GM21515 (cell line): ENCODE data around the gene MUC5AC.
"Not testable (repeated sequence)": the region's sequence is repeated elsewhere in the genome, so short reads cannot be mapped to it uniquely, and the experiment has no call there.

ENCODE experiments used
- ATAC-seq: cut with Tn5 transposase; IDR thresholded peaks from one replicate; pipeline ENCODE4 v1.9.1; 2021; ENCODE audit not compliant: unreplicated experiment

MUC5AC gene

DNA sequence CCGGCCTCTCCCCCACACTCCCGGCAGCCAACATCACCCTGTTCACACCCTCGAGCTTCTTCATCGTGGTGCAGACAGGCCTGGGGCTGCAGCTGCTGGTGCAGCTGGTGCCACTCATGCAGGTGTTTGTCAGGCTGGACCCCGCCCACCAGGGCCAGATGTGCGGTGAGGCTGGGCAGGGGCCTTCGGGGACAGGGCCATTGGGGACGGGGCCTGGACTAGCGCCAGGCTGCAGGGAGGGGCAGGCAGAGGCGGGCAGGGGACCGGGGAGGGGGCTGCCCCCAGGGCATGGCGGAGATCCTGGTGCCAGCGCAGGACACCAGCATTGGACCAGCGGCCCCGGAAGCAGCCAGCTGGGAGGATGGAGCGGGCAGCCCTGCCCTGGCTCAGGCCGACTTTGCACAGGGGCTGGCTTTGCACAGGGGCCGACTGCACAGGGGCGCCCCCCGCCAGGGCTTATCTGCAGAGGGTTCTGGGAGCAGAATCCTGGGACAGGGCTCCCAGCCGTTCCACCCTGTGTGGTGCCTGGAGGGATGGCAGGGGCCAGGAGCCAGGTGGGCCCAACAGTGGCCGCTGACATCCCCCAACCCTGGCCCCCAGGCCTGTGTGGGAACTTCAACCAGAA is 73.8 kb downstream of the MUC5AC start:
- no peak for ATAC-seq

DNA sequence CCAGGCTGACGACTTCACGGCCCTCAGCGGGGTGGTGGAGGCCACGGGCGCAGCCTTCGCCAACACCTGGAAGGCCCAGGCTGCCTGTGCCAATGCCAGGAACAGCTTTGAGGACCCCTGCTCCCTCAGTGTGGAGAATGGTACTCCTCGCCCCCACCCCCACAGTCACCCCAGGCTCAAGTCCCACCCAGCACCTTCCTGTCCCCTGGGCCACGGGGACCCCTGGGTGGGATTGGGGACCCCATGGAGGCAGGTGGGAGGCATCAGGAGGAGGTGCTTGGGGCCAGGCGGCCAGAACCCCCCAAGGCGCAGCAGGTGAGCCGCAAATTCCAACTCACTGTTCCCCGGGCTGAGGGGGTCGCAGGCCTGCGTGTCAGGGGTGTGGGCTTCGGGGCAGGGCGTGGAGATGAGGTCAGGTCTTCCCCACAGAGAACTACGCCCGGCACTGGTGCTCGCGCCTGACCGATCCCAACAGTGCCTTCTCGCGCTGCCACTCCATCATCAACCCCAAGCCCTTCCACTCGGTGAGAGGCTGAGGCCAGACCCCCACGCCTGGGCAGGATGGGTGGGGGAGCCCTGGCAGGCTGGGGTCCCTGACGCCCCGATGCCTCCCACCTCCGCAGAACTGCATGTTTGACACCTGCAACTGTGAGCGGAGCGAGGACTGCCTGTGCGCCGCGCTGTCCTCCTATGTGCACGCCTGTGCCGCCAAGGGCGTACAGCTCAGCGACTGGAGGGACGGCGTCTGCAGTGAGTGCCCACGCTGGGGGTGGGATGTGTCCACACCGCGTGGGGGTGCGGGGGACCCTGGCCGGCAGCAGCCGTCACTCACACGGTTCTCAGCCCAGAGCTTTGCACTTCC is 74.5 kb downstream of the MUC5AC start:
- ATAC-seq, result no peak

DNA sequence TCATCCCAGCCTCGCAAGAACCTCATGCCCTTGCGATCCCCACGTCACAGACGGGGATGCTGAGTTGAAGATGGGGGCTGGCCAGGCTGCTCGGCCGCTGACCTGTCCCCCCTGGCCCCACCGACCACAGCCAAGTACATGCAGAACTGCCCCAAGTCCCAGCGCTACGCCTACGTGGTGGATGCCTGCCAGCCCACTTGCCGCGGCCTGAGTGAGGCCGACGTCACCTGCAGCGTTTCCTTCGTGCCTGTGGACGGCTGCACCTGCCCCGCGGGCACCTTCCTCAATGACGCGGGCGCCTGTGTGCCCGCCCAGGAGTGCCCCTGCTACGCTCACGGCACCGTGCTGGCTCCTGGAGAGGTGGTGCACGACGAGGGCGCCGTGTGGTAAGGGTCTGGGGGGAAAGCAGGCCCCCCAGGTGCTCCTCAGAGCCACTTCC is 75.1 kb downstream of the MUC5AC start:
- no peak for ATAC-seq

DNA sequence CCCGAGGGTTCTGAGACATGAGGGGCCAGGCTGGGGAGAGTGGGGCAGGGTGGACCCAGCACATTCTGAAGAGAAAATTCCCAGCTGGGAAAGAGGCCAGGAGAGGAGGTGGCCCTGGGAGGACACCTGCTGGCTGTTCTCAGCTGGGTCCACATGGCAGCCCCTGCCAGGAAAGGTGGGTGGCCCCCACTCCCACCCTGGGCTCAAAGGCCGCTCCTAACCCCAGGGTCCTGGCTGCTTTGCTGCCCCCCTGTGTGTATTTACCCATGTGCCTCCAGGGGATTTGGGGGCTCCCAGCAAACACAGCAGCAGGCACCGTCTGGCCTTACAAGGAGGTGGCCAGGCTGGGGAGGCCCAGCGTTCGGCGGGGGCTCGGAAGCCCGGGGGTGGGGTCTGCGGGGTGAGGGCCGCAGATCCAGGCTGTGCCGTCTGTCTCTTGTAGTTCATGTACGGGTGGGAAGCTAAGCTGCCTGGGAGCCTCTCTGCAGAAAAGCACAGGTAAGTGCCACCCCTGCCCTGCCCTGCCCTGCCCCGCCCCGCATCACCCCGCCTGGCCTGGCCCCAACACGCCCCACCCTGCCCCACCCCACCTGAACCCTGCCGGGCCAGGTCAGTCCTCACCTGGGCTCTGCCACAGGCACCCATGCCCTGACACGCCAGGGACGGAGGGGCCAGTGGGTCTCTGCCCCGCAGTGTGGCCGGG is 75.7 kb downstream of the MUC5AC start:
- ATAC-seq, result no peak

DNA sequence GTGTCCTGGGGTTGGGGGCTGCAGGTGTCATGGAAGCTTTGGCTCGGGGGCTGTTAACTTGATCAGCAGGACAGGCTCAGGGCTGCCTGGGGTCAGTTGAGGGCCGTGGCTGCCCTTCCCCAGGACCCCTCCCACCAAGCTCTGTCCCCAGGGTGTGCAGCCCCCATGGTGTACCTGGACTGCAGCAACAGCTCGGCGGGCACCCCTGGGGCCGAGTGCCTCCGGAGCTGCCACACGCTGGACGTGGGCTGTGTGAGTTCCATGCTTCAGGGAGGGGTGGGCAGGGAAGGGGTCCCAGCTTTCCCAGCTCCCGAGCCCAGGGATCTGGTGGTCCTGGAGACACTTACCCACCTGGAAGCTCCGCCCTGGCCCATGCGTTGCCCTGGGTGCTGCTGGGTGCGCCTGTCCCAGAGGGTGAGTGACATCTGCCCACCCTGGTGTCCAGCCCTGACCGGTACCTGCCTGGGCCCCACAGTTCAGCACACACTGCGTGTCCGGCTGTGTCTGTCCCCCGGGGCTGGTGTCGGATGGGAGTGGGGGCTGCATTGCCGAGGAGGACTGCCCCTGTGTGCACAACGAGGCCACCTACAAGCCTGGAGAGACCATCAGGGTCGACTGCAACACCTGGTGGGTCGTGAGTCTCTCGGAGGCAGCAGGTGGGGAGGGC is 76.4 kb downstream of the MUC5AC start:
- no peak for ATAC-seq

DNA sequence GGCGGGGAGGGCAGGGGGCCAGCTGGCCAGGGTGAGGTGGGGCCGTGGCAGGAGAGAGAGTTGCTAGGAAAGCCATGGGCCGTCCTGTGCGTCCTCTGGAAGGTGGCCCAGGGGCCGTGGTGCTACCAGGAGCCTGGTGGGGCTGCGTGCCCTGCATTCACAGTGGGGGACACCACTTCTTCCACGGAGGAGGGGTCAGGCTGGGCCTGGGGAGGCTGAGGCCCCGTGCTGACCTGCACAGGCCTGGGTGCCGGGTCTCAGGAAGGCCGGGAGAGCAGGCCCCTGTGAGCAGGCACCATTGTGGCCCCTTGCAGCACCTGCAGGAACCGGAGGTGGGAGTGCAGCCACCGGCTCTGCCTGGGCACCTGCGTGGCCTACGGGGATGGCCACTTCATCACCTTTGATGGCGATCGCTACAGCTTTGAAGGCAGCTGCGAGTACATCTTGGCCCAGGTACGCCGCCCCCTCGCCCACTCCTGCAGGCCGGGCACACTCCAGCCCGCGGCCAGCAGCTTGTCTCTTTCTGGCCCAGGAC is 77.1 kb downstream of the MUC5AC start:
- no peak for ATAC-seq

DNA sequence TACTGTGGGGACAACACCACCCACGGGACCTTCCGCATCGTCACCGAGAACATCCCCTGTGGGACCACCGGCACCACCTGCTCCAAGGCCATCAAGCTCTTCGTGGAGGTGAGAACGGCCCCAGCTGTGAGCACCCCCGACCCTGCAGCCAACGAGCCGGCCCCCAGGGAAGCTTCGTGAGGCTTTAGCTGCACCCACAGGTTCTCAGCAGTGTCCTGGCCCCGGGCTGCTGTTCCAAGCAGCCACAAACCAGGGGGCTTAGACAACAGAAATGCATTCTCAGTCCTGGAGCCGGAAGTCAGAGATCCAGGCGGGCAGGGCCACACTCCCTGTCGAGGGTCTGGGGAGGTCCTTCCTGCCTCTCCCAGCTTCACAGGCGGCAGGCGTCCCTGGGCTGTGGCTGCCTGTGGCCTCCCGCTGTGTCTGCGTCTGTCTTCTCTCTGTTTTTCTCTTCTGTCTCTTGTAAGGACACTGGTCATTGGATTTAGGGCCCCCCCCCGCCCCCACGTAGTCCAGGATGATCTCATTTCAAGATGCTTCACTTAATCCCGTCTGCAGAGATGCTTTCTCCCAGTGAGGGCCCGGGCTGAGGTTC is 77.7 kb downstream of the MUC5AC start:
- no peak for ATAC-seq

DNA sequence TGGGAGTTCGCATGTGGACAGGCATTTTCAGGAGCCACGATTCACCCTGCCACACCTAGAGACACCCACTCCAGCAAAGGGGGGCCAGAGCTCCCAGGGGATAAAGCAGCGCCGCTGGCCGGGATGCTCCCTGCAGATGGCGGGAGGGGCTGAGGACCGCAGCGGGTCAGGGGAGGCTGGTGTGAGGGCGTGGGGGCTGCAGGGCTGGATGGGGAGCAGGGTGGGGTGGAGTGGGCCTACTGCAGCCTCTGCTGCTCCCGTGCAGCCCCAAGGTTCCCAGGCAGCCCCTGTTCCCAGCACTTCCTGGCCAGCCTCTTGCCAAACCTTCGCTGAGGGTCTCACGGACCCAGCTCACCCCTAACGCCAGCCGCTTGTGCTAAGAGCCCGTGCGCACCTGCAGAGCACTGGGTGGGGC is 78.2 kb downstream of the MUC5AC start:
- no peak for ATAC-seq

DNA sequence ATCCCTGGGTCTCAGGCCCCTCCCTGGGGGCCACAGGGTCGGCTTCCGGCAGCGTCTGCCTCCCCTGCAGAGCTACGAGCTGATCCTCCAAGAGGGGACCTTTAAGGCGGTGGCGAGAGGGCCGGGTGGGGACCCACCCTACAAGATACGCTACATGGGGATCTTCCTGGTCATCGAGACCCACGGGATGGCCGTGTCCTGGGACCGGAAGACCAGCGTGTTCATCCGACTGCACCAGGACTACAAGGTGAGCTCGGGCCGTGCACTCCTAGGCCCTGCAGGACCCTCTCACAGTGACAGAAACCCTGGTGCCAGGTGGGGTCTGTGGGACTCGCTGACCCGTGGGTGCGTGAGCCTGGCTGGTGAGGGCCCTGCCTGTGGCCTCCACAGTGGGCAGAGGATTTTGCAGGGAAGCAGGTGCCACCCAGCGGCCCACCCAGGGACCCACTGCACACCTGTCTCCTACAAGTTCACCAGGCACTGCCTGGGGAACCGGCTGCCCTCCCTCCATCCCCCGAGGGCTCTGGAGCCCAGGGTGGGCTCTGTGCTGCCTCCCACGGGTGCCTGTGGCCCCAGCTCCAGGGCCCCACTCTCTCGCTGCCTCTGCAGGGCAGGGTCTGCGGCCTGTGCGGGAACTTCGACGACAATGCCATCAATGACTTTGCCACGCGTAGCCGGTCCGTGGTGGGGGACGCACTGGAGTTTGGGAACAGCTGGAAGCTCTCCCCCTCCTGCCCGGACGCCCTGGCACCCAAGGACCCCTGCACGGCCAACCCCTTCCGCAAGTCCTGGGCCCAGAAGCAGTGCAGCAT is 78.8 kb downstream of the MUC5AC start:
- no peak for ATAC-seq

DNA sequence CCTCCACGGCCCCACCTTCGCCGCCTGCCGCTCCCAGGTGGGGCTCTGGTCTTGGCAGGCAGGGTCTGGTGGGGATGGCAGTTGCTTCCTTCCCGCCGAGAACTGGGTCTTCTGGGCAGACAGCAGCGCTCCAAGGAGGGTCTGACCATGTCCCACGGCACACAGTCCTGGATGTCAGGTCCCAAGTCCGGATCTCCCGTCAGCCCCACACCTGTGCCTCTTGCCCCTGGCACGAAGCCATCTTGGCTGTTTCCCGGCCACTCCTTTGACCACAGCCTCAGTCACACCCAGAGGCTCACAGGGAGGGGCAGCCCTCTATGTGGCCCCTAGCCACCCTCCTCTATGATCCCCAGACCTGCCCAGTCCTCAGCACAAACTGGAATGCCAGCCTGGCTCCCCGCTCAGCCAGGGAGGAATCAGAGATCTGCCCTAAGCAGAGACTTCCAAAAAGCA is 79.4 kb downstream of the MUC5AC start:
- ATAC-seq, result no peak

DNA sequence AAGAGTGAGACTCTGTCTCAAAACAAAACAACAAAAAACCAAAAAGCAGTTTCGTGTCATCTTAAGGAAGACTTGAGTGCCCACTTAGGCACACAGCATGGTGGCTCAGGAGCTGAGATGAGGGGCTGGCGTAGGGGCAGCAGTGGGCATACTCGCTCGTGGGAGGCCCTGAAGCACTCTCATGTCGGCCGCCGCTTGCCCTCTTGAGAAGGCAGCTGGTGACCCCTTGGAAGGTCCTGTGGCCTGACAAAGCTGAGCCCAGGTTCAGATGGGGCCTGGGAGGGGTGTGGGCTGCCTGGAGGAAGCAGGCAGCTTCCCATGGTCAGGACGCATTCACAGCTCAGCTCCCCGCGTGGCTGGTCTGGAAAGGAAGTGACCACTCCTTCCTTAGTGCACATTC is 80.1 kb downstream of the MUC5AC start:
- no peak for ATAC-seq

DNA sequence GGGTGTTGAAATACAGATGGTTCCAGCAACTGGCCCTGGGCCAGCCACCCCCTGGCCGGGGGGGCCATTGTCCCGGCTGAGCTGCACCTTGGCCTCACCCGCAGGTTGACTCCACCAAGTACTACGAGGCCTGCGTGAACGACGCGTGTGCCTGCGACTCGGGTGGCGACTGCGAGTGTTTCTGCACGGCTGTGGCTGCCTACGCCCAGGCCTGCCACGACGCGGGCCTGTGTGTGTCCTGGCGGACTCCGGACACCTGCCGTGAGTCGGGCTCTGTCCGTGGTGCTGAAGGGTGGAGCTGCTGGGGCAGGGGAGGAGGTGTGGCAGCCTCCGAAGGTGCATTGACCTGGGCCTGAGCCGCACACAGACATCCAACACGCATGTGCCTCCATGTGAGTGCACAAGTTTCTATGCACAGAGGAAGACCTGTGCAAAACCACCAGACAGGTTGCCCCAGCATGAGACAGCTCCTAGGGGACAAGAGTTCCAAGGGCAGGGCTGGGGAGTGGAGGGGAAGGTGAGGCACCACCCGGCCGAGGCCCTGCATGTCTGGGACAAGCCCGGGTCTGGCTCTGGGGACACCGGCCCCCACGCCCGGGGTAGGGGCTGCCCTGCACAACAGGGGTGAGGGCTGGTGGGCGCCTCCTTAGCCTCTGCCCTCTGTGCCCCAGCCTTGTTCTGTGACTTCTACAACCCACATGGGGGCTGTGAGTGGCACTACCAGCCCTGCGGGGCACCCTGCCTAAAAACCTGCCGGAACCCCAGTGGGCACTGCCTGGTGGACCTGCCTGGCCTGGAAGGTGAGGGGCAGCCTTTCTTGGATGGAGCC is 81.2 kb downstream of the MUC5AC start:
- ATAC-seq, result no peak

DNA sequence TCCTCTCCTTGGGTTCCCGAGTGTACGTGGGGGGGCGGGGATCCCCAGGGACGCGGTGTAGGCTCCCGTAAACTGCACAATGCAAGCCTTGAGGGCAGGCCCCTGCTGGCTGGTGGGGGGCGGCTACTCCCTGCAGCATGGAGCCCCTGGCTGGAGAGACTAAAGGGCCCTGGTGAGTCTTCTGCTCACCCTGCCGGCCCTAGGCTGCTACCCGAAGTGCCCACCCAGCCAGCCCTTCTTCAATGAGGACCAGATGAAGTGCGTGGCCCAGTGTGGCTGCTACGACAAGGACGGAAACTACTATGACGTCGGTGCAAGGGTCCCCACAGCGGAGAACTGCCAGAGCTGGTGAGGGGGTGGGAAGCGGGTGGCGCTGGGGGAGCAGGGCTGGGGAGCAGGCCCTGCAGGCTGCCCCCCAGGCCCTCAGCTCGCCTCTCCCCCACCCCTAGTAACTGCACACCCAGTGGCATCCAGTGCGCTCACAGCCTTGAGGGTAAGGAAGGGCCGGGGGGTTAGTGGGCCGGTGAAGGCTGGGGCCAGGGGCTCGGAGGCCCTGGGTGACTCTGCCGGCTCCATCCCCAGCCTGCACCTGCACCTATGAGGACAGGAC is 81.9 kb downstream of the MUC5AC start:
- no peak for ATAC-seq

DNA sequence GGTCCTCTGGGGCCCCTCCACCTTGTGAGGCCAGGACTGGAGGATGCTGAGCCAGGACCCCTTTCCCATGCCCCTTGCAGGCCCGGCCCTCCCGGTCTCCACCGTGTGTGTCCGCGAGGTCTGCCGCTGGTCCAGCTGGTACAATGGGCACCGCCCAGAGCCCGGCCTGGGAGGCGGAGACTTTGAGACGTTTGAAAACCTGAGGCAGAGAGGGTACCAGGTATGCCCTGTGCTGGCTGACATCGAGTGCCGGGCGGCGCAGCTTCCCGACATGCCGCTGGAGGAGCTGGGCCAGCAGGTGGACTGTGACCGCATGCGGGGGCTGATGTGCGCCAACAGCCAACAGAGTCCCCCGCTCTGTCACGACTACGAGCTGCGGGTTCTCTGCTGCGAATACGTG is 83.0 kb downstream of the MUC5AC start:
- ATAC-seq, result no peak

DNA sequence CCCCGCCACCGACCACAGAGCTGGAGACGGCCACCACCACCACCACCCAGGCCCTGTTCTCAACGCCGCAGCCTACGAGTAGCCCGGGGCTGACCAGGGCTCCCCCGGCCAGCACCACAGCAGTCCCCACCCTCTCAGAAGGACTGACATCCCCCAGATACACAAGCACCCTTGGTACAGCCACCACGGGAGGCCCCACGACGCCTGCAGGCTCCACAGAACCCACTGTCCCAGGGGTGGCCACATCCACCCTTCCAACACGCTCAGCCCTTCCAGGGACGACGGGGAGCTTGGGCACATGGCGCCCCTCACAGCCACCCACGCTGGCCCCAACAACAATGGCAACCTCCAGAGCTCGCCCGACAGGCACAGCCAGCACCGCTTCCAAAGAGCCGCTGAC is 84.0 kb downstream of the MUC5AC start:
- ATAC-seq, result no peak

DNA sequence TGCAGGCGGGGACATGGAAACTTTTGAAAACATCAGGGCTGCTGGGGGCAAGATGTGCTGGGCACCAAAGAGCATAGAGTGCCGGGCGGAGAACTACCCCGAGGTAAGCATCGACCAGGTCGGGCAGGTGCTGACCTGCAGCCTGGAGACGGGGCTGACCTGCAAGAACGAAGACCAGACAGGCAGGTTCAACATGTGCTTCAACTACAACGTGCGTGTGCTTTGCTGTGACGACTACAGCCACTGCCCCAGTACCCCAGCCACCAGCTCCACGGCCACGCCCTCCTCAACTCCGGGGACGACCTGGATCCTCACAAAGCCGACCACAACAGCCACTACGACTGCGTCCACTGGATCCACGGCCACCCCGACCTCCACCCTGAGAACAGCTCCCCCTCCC is 84.5 kb downstream of the MUC5AC start:
- ATAC-seq, result no peak

DNA sequence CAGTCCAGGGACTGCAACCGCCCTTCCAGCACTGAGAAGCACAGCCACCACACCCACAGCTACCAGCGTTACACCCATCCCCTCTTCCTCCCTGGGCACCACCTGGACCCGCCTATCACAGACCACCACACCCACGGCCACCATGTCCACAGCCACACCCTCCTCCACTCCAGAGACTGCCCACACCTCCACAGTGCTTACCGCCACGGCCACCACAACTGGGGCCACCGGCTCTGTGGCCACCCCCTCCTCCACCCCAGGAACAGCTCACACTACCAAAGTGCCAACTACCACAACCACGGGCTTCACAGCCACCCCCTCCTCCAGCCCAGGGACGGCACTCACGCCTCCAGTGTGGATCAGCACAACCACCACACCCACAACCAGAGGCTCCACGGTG is 85.0 kb downstream of the MUC5AC start:
- not testable (repeated sequence) for ATAC-seq

DNA sequence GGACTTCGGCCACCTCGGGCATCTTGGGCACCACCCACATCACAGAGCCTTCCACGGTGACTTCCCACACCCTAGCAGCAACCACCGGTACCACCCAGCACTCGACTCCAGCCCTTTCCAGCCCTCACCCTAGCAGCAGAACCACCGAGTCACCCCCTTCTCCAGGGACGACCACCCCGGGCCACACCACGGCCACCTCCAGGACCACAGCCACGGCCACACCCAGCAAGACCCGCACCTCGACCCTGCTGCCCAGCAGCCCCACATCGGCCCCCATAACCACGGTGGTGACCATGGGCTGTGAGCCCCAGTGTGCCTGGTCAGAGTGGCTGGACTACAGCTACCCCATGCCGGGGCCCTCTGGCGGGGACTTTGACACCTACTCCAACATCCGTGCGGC is 85.8 kb downstream of the MUC5AC start:
- ATAC-seq, result not testable (repeated sequence)
